HFF-Myc (cell line): ENCODE results near the gene HTN3.

Experiments used
- DNase-seq: peaks from one replicate; pipeline ENCODE4 v3.0.0-alpha.2; 2011; ENCODE audit warnings: low read depth; ENCODE audit errors: extremely low read depth
- H3K4me3 ChIP-seq: replicated peaks from 2 replicates; pipeline ENCODE4 v1.5.1; 2011; ENCODE audit warnings: low read depth, mild to moderate bottlenecking, control low read depth, low read length
- CTCF ChIP-seq: IDR thresholded peaks from 2 replicates; pipeline ENCODE4 v1.5.1; 2012; ENCODE audit warnings: mild to moderate bottlenecking, low read depth, low read length, control low read depth; ENCODE audit errors: missing control alignments

HTN3 gene

GRCh38 chr4:70057651-70058050, 29.4 kb downstream of the HTN3 start:
- DNase-seq: no peak
- no peak overlapping the region for H3K4me3 ChIP-seq
- no peak for TF ChIP-seq CTCF

GRCh38 chr4:70059149-70059548, 30.9 kb downstream of the HTN3 start:
- no peak for TF ChIP-seq CTCF
- no peak overlapping the region for H3K4me3 ChIP-seq
- no peak for DNase-seq

- no peak for TF ChIP-seq CTCF
- no peak for DNase-seq
- no peak overlapping the region for H3K4me3 ChIP-seq
Observed at GRCh38 chr4:70062000-70062399, 33.7 kb downstream of the HTN3 start.

GRCh38 chr4:70080205-70080604, 51.9 kb downstream of the HTN3 start:
- DNase-seq: no peak
- TF ChIP-seq CTCF: no peak
- no peak overlapping the region for H3K4me3 ChIP-seq
